Transverse colon (tissue), 4 donors: ENCODE data around the gene ARF4. TPM values are rescaled to one million over a fixed set of nuclear protein-coding genes. Genes with fewer than 3 reads are reported as not detected.

Experiments used
- DNase-seq: peaks from one replicate; pipeline ENCODE4 v3.0.0-alpha.2; 2019
- H3K27ac ChIP-seq, 4 donors: fragments of 200-600 bp; sonication (generic); 2 replicates each; pipeline ENCODE4 v1.5.1; 2016 to 2018; ENCODE audit warnings: inconsistent platforms in 4 of 4
- H3K27me3 ChIP-seq: fragments of 200-600 bp; sonication (generic); 2 replicates; pipeline ENCODE4 v1.5.1; 2017; ENCODE audit warnings: inconsistent platforms
- H3K36me3 ChIP-seq, 4 donors: fragments of 200-600 bp; sonication (generic); 2 replicates each; pipeline ENCODE4 v1.5.1; 2017 to 2019; ENCODE audit warnings: inconsistent platforms in 4 of 4
- H3K4me1 ChIP-seq, 4 donors: fragments of 200-600 bp; sonication (generic); 2 replicates each; pipeline ENCODE4 v1.5.1; 2017 to 2020; ENCODE audit warnings: inconsistent platforms in 4 of 4
- H3K4me3 ChIP-seq, 4 donors: fragments of 200-600 bp; sonication (generic); 1 replicate in 1 of 4; 2 replicates in 3 of 4; pipeline versions ENCODE4 v1.5.1 to v1.6.1; 2017 to 2019; ENCODE audit warnings: inconsistent platforms in 4 of 4
- H3K9me3 ChIP-seq, 2 donors: fragments of 200-600 bp; sonication (generic); 2 replicates each; pipeline ENCODE4 v1.5.1; 2017 to 2019; ENCODE audit warnings: inconsistent platforms in 2 of 2
- CTCF ChIP-seq, 5 experiments: fragments of 200-600 bp in 3 of 5; fragments of 450-650 bp in 2 of 5; sonication (generic) in 3 of 5; IDR thresholded peaks; 1 replicate in 2 of 5; 2 replicates in 3 of 5; pipeline ENCODE4 v1.5.1; 2016 to 2017; ENCODE audit warnings: antibody characterized with exemption in 5 of 5, inconsistent platforms in 3 of 5, mild to moderate bottlenecking in 2 of 5, moderate library complexity in 1 of 5
- EP300 ChIP-seq: sonication (generic); formaldehyde crosslinking; IDR thresholded peaks from one replicate; pipeline ENCODE4 v1.6.1; 2017; ENCODE audit warnings: antibody characterized with exemption, low read depth
- POLR2A ChIP-seq: fragments of 450-650 bp; IDR thresholded peaks from one replicate; pipeline ENCODE4 v1.6.1; 2016; ENCODE audit warnings: antibody characterized with exemption, mild to moderate bottlenecking, moderate library complexity
- POLR2AphosphoS5 ChIP-seq, 3 donors: sonication (generic); formaldehyde crosslinking; IDR thresholded peaks; one replicate each; pipeline ENCODE4 v1.6.1; 2016; ENCODE audit warnings: antibody characterized with exemption in 3 of 3
- in situ Hi-C, 4 donors: fragments of 200-750 bp; cut with MboI; loops; one replicate each; pipeline versions ENCODE4 v1.15.0 to v1.15.1; 2017; ENCODE audit warnings: low sequenced_read_pairs in 3 of 4, low pct_ligation_motif_present in 1 of 4, low pct_unique_long_range_greater_than_20kb in 1 of 4
- intact Hi-C: fragments of 100-400 bp; cut with DNase I; formaldehyde crosslinking; loops from one replicate; pipeline ENCODE4 v1.15.1; 2023; ENCODE audit warnings: low total_unique reads
- small RNA-seq, 4 donors: library from RNA; depleted of rRNA; stranded (forward); fragments of <200 nt; gene quantifications; one replicate each; pipeline ENCODE3, GENCODE V24; 2016
- total RNA-seq, 4 donors: library from RNA; depleted of rRNA; stranded (reverse); fragments of >200 nt; gene quantifications; one replicate each; pipeline ENCODE4 v1.1.0, GENCODE V29; 2016

Gene ARF4
- total RNA-seq, 4 donors from 2014 or later: 89.6 to 109 (median 98.2) TPM

GRCh38 chr3:57530071-57530608, 67.0 kb downstream of the ARF4 start:
- in situ Hi-C loops (no loop called here), intact Hi-C loops (no loop called here)
- Histone ChIP-seq H3K36me3 (no peaks in the 10 kb centered on the region), H3K9me3 (no peaks in the 10 kb centered on the region), H3K27ac (no peak overlapping the region), H3K4me3 (no peak overlapping the region), H3K27me3 (no peaks in the 10 kb centered on the region), H3K4me1 (no peaks in the 10 kb centered on the region)
- TF ChIP-seq CTCF (IDR thresholded peaks at IDR 0.05) (no peak), POLR2AphosphoS5 (IDR thresholded peaks at IDR 0.05) (no peak), POLR2A (no peak), EP300 (no peak)
- DNase-seq: no peak

Small RNAs within 50 kb of the gene (small RNA-seq; reads per million reads assigned to genes)
- gene RNU6-108P (0 reads per million in 4 donors), gene RNU6-483P (0 reads per million in 4 donors), gene RNU6ATAC26P (0 reads per million in 4 donors)

Other genes with a start within 250 kb of the ARF4 start
- not detected for gene DNAH12, start 53.0 kb downstream of the ARF4 start, total RNA-seq
- 10 to 100 TPM in 3 of 4 donors, 1 to 10 TPM in 1; 4.2 to 34.8 (median 19.3) TPM for gene PDE12, start 41.1 kb downstream of the ARF4 start, total RNA-seq
- gene DENND6A, start 95.7 kb upstream of the ARF4 start, total RNA-seq: 10 to 100 TPM in 3 of 4 donors, 1 to 10 TPM in 1; 9.4 to 29.7 (median 18.9) TPM
- 100 to 1,000 TPM; 111 to 162 (median 119) TPM for gene SLMAP, start 159.0 kb upstream of the ARF4 start, total RNA-seq